ENCODE data around the gene C1orf52. TPM values are rescaled to one million over a fixed set of nuclear protein-coding genes. Genes with fewer than 3 reads are reported as not detected.

Gene C1orf52
- 26.5 and 28.3 TPM in 2 replicates for total RNA-seq (2014; rRNA removed; shearing (Covaris generic))

DNA sequence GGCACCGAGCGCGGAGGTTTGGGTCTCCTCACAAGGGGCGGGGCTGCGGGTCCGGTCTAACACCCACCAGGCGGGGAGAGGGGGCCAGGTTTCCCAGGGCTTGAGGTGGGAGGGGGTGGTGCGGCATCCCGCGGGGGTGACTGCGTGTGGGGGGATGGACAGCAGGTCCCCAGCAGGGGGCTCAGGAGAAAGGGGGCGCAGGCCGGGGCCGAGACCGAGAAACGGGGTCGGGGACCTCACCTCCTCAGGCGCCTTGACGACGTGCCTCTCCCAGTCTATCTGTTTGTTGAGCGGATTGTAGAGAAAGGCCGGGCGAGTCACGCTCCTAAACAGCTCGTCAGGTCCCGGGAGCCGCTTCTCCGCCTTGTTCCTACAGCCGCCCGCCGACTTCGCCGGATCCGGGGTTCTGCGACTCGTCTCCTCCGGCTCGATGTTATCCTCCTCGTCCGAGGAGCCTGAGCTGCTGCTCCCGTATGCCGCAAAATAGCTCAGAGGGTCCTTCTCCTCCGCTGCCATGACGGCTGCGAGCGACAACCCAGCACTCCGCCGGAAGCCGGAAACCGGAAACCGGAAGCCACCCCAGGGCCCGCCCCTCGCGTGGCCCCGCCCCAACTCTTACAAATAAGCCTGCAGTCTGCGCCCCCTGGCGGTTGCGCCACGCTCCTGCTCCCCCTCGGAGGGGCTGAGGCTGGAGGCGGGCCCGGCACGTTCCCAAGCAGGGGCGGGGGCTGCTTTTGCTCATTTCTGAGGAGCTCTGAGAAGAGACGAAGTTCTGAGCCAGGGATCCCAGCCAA is at the start of gene C1orf52:
TSS of gene C1orf52 (minus strand) at position 545 of the 794 bp plus-strand sequence. CDS start at position 516, 29 bp downstream.
- H3K9me3 ChIP-seq (replicated peaks) = no peaks in the 10 kb centered on the region; the same call in 1 of the 2 replicates
- peak within 1 kb of the TSS; percentile 83 for H3K4me3 ChIP-seq
- peaks cover 43% of the 10 kb centered on the region for H3K36me3 ChIP-seq
- peaks cover 6% of the 10 kb centered on the region; the same call in 1 of the 2 replicates for H3K4me1 ChIP-seq (replicated peaks)
- H3K27ac ChIP-seq = peak within 1 kb of the TSS; percentile 57
- no peaks in the 10 kb centered on the region for H3K27me3 ChIP-seq (replicated peaks)
- DNase-seq (ENCODE audit: low read depth in 1 of 2, low spot score in 2 of 2) = peak; percentile 90 to 96

DNA sequence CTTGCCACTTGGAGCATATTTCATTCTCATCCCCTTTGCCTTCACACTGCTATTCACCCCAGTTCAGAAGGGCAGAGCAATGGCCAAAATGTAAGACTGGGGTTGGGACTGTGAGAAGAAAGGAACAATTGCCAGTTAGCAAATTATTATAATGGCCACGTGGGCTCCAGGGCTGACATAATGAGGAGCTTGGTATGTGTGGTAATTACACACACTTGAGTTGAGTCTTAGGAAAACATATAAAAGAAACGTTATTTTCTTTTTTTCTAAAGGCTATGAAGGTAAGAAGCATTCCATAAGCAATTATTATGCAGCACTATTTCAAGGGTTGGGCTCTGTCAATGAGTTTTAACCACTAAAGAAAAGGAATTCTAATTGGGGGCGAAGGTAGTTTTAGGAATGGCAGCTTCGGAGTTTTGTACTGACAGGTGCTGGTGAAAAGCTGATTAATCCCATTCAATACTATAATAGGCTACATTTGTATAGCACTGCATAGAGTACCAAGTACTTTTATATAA is 49.4 kb upstream of the C1orf52 start:
- DNase-seq (ENCODE audit: low read depth in 1 of 2, low spot score in 2 of 2) = no peak
- peaks cover 25% of the 10 kb centered on the region for H3K4me1 ChIP-seq (replicated peaks)
- no peaks in the 10 kb centered on the region for H3K36me3 ChIP-seq
- no peak overlapping the region for H3K27ac ChIP-seq
- no peak overlapping the region for H3K4me3 ChIP-seq
- no peaks in the 10 kb centered on the region for H3K27me3 ChIP-seq (replicated peaks)
- H3K9me3 ChIP-seq (replicated peaks) = no peaks in the 10 kb centered on the region

GRCh38 chr1:85307987-85308832 is 48.7 kb upstream of the C1orf52 start:
- Histone ChIP-seq H3K27ac (no peak overlapping the region), H3K4me3 (no peak overlapping the region), H3K27me3 (replicated peaks) (no peaks in the 10 kb centered on the region), H3K36me3 (no peaks in the 10 kb centered on the region), H3K9me3 (replicated peaks) (no peaks in the 10 kb centered on the region), H3K4me1 (replicated peaks) (peaks cover 18% of the 10 kb centered on the region)
- DNase-seq (ENCODE audit: low read depth in 1 of 2, low spot score in 2 of 2) = peak; percentile 88 to 91

- H3K9me3 ChIP-seq (replicated peaks) = no peaks in the 10 kb centered on the region
- no peak overlapping the region for H3K27ac ChIP-seq
- no peak for DNase-seq (ENCODE audit: low read depth in 1 of 2, low spot score in 2 of 2)
- no peaks in the 10 kb centered on the region for H3K27me3 ChIP-seq (replicated peaks)
- no peak overlapping the region for H3K4me3 ChIP-seq
- H3K36me3 ChIP-seq = no peaks in the 10 kb centered on the region
- H3K4me1 ChIP-seq (replicated peaks) = peaks cover 12% of the 10 kb centered on the region
These were observed 46.8 kb upstream of the C1orf52 start for GRCh38 chr1:85306236-85306635.

DNA sequence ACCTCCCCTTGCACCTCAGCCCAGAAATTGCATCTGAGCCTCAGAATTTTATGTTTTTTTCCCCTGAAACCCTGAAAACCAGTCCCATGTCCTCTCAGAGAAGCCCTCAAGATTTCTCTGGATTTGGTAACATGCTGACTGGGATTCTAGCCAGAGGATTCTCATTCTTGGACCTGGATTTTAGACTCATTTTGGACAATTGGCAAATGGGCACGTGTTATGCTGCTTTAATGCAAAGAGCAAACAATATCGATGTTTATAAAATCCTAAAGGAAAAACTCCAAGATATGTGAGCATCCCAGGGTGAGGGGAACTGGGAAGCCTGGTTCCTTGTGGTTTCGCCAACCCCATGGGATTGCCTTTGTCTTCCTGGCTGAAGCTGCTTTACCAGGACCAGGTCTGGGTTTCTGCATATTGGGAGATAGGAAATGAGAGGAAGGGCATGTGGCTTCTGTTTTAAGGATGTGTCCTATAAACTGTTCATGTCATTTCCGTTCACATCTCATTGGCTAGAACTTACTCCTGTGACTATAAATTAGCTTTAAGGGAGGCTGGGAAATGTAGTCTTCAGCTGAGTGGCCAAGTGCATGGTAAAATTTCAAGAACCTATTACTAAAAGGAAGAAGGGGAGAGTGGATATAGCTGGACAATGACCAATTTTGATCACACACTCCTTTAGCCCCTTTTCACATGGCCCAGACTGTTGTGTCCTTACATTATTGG is 44.1 kb upstream of the C1orf52 start:
- Histone ChIP-seq H3K9me3 (replicated peaks) (no peaks in the 10 kb centered on the region), H3K36me3 (no peaks in the 10 kb centered on the region), H3K27me3 (replicated peaks) (no peaks in the 10 kb centered on the region), H3K4me3 (no peak overlapping the region), H3K27ac (no peak overlapping the region), H3K4me1 (replicated peaks) (peaks cover 15% of the 10 kb centered on the region)
- no peak for DNase-seq (ENCODE audit: low read depth in 1 of 2, low spot score in 2 of 2)

DNA sequence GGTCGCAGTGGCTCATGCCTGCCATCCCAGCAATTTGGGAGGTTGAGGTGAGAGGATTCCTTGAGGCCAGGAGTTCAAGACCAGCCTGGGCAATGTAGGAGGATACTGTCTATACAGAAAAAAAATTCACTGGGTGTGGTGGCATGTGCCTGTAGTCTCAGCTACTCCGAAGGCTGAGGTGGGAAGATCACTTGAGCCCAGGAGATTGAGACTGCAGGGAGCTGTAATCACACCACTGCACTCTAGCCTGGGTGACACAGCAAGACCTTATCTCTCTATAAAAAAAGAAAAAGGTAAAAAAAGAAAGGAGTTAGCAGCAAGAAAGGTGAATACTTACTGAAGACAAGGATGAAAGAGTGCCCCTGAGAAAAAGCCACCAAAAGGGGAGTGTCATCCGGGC is 40.7 kb upstream of the C1orf52 start:
- Histone ChIP-seq H3K27me3 (replicated peaks) (no peaks in the 10 kb centered on the region), H3K9me3 (replicated peaks) (no peaks in the 10 kb centered on the region), H3K4me1 (replicated peaks) (peaks cover 25% of the 10 kb centered on the region), H3K4me3 (no peak overlapping the region), H3K27ac (no peak overlapping the region), H3K36me3 (no peaks in the 10 kb centered on the region)
- no peak for DNase-seq (ENCODE audit: low read depth in 1 of 2, low spot score in 2 of 2)

DNA sequence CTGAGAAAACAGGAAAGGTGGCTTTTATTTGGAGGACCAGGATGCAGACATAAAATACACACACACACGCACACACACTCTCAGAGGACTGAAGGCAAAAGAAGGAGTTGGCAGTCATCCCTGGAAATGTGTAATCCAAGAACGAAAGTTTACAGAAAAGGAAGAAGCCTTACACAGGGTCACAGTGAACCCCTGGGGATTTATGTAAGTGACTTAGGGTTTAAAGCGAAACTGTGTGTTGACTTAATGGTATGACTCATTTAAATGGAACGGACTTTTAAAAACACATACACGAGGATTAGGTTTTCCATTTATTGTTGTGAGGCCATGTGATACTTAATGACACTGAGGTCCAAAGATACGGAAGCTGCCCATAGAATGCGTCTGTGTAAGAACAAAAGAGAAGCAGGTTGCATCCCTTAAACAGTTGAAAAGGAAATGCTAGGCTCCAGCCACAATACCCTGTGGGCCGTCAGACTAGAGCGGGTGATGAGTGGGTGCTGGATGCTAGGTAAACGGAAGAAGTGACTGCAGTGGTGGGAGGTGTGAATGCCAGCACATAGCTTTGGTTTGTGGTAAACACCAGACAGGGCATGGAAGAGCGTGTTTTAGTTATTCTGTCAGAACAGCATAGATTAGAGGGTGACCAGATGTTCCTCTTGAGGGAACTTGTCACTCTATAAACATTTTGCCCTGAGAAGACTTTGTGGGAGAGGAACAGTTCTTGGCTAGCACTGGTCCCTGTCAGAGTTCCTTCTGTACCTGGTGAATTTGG is 38.6 kb upstream of the C1orf52 start:
- H3K4me3 ChIP-seq = no peak overlapping the region
- H3K4me1 ChIP-seq (replicated peaks) = peaks cover 25% of the 10 kb centered on the region
- no peaks in the 10 kb centered on the region for H3K27me3 ChIP-seq (replicated peaks)
- no peaks in the 10 kb centered on the region for H3K36me3 ChIP-seq
- no peaks in the 10 kb centered on the region for H3K9me3 ChIP-seq (replicated peaks)
- DNase-seq (ENCODE audit: low read depth in 1 of 2, low spot score in 2 of 2) = peak; percentile 92 to 97
- peak overlapping the region; percentile 41 for H3K27ac ChIP-seq

GRCh38 chr1:85297538-85297854 is 38.0 kb upstream of the C1orf52 start:
- Histone ChIP-seq H3K36me3 (no peaks in the 10 kb centered on the region), H3K4me1 (replicated peaks) (peaks cover 25% of the 10 kb centered on the region), H3K27me3 (replicated peaks) (no peaks in the 10 kb centered on the region), H3K4me3 (no peak overlapping the region), H3K9me3 (replicated peaks) (no peaks in the 10 kb centered on the region), H3K27ac (peak overlapping the region; percentile 41)
- no peak for DNase-seq (ENCODE audit: low read depth in 1 of 2, low spot score in 2 of 2)

DNA sequence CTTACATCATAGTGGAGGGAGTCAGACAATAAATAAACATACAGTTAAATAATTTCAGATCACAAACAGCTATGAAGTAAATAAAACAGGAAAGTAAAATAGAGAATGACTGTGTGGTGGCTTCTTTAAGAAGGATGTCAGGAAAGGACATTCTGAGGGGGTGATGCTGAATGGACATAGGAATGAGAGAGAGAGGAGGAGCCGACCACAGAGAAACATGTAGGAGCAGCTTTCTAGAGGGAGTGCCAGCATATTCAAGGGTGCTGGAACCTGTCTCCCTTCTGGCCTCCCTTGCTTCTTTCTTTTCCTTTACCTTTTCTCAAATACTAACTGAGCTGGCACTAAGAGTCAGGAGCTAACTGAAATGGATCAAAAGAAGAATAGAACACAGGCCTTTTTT is 37.5 kb upstream of the C1orf52 start:
- Histone ChIP-seq H3K27ac (no peak overlapping the region), H3K4me1 (replicated peaks) (peaks cover 25% of the 10 kb centered on the region), H3K9me3 (replicated peaks) (no peaks in the 10 kb centered on the region), H3K4me3 (no peak overlapping the region), H3K27me3 (replicated peaks) (no peaks in the 10 kb centered on the region), H3K36me3 (no peaks in the 10 kb centered on the region)
- peak in 1 of 2 experiments; percentile 53 for DNase-seq (ENCODE audit: low read depth in 1 of 2, low spot score in 2 of 2)

DNA sequence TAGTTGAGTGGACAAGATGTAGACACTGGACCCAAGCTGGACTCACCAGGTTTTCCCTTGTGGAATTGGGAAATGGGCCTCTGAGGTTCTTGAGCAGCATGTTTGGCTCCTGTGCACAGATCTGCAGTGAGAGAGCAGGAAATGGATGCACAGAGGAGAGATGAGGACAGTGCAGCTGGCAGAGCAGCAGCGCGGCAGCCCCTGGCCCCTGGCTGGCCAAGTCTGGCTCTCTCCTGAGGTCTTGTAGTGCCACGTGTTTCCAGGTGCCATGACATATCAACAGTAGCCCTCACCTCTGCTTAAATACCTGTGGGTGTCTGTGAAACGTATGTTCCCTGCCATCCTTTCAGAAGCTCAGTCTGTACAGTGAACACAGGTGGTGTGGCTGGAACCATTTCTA is 36.2 kb upstream of the C1orf52 start:
- H3K4me1 ChIP-seq (replicated peaks) = peaks cover 25% of the 10 kb centered on the region

DNA sequence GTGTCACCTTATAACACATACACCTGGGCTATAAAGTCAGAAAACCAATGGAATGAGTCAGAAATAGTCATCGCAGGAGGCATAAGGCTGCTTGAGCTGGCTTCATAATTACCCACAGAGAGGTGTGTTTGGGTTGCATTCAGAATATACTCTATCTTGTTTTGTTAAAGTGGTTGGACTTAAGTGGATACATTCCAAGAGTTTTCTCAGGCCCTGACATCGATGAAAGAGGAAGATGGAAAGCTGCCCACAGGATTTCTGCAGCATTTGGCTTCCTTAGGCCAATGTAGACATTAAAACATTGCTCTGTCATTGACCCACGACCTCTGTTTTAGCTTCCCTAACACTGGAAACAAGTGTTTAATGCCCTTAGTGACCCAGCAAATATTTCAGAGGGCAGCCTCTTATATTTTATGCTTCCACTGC is 35.6 kb upstream of the C1orf52 start:
- Histone ChIP-seq H3K4me3 (no peak overlapping the region), H3K9me3 (replicated peaks) (no peaks in the 10 kb centered on the region), H3K4me1 (replicated peaks) (peaks cover 27% of the 10 kb centered on the region), H3K36me3 (no peaks in the 10 kb centered on the region), H3K27me3 (replicated peaks) (no peaks in the 10 kb centered on the region), H3K27ac (no peak overlapping the region)
- DNase-seq (ENCODE audit: low read depth in 1 of 2, low spot score in 2 of 2) = no peak

More for the DNA sequence above, 36.2 kb upstream of the C1orf52 start:
- H3K9me3 ChIP-seq (replicated peaks) = no peaks in the 10 kb centered on the region
- no peak overlapping the region for H3K27ac ChIP-seq
- H3K36me3 ChIP-seq = no peaks in the 10 kb centered on the region
- no peak for DNase-seq (ENCODE audit: low read depth in 1 of 2, low spot score in 2 of 2)
- no peaks in the 10 kb centered on the region for H3K27me3 ChIP-seq (replicated peaks)
- H3K4me3 ChIP-seq = no peak overlapping the region

GRCh38 chr1:85290826-85291225 is 31.4 kb upstream of the C1orf52 start:
- Histone ChIP-seq H3K4me1 (replicated peaks) (peaks cover 11% of the 10 kb centered on the region), H3K27ac (no peak overlapping the region), H3K27me3 (replicated peaks) (no peaks in the 10 kb centered on the region), H3K4me3 (no peak overlapping the region), H3K36me3 (no peaks in the 10 kb centered on the region), H3K9me3 (replicated peaks) (no peaks in the 10 kb centered on the region)
- no peak for DNase-seq (ENCODE audit: low read depth in 1 of 2, low spot score in 2 of 2)

- Histone ChIP-seq H3K36me3 (no peaks in the 10 kb centered on the region), H3K27me3 (replicated peaks) (no peaks in the 10 kb centered on the region), H3K27ac (no peak overlapping the region), H3K9me3 (replicated peaks) (no peaks in the 10 kb centered on the region), H3K4me3 (no peak overlapping the region), H3K4me1 (replicated peaks) (peaks cover 11% of the 10 kb centered on the region)
- no peak for DNase-seq (ENCODE audit: low read depth in 1 of 2, low spot score in 2 of 2)
These were observed 30.4 kb upstream of the C1orf52 start for GRCh38 chr1:85289848-85290335.

All from SJSA1 (cell line).